Nucleus accumbens (tissue), 56 donors: Measurements from ENCODE around the gene NUDT7.

Experiments
- DNase-seq, 56 donors: peaks; one replicate each; lab custom pipeline; 2025; lab: John Stamatoyannopoulos, UW

NUDT7 gene

DNA sequence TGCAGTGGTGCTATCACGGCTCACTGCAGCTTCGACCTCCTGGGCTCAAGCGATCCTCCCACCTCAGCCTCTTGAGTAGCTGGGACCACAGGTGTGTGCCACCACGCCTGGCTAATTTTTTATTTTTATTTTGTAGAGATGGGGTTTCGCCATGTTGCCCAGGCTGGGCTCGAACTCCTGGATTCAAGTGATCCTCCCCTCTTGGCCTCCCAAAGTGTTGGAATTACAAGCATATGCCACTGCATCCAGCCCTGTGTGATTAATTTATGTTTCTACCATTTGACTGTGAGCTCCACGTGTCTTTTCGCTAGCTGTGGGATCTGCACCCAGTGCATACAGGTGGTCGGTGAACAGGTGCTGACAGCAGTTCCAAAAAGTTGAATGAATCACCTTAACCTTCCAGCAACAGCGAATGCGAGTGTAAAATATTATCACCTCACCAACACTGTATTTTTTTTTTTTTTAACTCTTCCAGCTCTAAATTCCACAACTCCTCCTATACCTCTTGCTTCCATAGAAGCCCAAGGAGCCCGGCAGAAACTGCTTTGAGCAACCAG, 484 bp upstream of the NUDT7 start:
- peak in 4 of 56 donors; percentile 24 to 45 (median 34) for DNase-seq

GRCh38 chr16:77723108-77723514, 797 bp downstream of the NUDT7 start:
- peak in 27 of 56 donors; percentile 8 to 54 (median 24) for DNase-seq

DNA sequence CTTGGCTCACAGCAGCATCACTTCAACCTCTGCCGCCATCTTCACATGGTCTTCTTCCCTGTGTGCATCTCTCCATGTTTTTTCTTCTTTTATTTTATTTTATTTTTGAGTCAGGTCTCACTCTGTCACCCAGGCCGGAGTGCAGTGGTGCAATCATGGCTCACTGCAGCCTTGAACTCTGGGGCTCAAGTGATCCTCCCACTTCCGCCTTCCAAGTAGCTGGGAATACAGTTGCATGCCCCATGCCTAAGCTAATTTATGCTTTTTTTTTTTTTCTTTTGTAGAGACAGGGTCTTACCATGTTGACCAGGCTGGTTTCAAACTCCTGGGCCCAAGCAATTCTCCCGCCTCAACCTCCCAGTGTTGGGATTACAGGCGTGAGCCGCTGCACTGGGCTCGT, 1.9 kb downstream of the NUDT7 start:
- DNase-seq: no peak

DNA sequence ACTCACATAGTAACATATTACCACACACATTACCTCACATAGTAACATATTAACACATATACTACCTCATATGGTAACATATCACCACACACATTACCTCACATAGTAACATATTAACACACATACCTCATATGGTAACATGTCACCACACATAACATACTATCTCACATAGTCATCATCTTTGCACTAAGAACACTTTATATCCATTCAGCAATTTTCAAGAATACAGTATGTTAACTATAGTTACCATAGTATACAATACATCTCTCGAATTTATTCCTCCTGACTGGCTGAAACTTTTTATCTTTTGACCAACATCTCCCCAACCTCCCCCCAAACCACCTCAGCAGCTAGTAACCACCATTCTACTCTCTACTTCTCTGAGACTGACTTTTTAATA, 7.6 kb downstream of the NUDT7 start:
- no peak for DNase-seq

GRCh38 chr16:77732241-77732946, 10.1 kb downstream of the NUDT7 start:
- DNase-seq: no peak

GRCh38 chr16:77736879-77737278, 14.6 kb downstream of the NUDT7 start:
- DNase-seq: no peak

DNA sequence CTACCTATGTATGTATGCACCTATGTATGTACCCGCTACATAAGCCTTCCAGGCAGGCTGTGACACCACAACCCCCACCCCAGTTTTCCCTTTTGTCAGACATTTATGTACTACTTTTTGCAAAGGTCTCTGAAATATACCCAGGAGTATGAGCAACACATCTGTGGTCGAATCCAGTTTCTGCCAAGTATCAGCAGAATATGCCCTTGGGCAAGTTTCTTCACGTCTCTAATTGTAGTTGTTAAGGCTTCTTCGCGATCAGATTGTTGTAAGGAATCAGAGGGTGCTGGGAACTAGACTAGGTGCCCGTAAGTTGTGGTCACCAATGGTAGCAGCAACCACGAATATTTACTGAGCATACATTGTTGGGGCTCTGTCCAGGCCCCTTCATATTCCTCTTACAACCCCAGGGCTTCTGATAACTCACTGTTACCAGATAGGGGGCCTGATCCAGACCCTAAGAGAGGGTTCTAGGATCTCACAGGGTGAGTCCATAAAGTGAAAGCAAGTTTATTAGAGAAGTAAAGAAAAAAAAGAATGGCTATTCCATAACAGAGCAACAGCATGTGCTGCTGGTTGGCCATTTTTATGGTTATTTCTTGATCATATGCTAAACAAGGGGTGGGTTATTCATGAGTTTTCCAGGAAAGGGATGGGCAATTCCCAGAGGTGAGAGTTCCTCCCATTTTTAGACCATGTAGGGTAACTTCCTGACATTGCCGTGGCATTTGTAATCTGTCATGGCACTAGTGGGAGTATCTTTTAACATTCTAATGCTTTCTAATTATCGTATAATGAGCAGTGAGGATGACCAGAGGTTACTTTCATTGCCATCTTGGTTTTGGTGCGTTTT, 16.6 kb downstream of the NUDT7 start:
- no peak for DNase-seq

GRCh38 chr16:77739559-77739892, 17.2 kb downstream of the NUDT7 start:
- no peak for DNase-seq

GRCh38 chr16:77744141-77744540, 21.8 kb downstream of the NUDT7 start:
- no peak for DNase-seq

DNA sequence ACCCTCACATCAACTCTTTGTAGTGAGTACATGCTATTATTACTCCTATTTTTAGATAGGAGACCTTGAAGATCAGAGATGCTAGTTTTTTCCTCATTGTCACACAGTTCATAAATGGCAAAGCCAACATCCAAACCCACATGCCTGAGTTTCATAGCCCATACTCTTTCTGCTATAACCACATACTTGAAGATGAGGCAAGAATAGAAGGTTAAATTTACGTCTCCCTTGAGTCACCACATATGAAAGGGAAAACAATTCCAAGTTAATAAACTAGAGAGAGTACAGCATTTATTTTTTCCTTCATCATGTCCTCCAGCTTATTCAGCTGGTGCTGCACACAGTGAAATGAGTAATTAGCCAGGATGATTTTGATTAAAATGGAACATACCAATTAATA, 23.7 kb downstream of the NUDT7 start:
- no peak for DNase-seq

DNA sequence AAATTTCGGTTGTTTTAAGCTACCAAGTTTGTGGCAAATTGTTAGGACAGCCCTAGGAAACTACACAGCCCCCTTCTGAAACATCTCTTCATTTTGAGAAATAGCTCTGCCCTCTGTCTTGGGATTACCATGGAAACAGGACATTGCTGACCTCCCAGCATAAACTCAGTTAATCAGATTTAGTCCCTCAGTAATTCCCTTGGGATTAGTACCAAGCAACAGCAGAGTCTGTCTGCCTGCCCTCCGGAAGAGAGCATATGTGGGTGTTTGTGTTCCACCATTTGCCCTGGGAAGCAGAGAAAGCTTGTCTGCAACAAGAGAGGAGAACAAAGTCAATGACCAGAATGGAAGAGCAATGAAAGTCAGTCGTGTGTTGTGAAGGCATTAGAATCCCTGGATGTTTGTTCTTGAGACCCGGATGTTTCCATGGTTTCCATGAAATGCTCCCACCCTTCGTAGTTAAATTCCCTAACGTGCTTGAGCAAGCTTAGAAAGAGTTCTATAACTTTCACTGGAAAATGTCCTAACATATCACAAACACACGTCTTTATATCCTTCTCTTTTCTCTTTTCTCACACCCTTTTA, 26.2 kb downstream of the NUDT7 start:
- DNase-seq: no peak

GRCh38 chr16:77749415-77749814, 27.1 kb downstream of the NUDT7 start:
- DNase-seq: no peak

DNA sequence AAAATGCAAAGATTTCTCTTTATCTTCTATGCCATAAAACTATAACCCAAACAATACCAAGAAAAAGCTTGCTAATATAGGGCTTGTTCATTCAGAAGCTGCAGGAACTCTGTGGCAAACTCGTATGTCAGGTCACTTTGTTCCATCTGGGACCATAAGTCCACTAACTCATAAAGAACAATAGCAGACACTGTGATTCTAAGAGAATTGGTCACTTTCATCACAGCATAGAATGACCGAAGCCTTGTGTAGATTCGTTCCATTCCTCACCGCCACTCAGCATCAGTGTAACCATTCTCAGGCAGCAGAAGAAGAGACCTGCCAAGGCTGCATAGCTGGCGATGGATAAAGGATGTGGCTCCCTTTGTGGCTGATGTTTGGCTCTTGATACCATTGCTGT, 35.7 kb downstream of the NUDT7 start:
- DNase-seq: peak in 1 of 56 donors; percentile 1

DNA sequence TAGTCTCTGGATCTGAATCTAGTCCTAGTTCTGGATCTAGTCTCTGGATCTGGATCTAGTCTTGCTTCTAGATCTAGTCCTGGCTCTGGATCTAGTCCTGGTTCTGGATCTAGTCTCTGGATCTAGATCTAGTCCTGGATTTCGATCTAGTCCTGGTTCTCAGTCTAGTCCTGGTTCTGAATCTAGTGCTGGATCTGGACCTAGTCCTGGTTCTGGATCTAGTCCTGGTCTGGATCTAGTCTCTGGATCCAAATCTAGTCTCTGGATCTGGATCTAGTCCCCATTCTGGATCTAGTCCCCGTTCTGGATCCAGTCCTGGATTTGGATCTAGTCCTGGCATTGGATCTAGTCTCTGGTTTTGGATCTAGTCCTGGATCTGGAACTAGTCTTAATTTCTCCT, 36.2 kb downstream of the NUDT7 start:
- no peak for DNase-seq

DNA sequence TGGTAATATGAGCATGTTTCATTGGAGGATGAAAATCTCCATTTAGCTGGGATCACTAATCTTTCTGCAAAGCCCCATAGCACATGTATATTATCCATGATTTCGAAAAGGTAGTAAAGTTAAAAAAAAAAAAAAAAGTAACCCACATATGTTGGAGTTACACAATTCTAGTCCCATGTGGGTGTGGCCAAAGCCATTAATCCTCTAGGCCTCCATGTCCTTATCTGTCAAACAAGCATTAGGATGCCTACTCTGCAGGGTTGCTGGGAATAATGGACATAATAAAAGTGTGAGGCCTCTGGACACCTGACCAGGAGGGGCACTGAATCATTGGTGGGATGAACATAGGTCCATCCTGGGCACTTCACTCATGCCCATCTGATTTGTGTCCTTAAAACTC, 36.9 kb downstream of the NUDT7 start:
- DNase-seq: no peak

DNA sequence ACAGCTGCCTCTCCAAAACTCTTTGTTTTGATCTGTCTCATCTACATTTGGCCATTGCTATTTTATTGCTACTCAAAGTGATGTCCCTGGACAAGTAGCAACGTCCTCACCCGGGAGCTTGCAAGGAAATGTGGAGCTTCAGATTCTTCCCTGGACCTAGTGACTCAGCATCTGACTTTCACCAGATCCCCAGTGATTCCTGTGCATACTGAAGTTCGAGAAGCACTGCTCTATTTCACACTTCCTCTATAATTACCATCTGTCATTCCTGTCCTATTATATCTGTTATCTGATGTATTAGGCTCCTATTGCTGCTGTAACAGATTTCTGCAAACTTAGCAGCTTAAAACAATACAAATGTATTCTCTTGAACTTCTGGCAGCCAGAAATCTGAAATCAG, 37.5 kb downstream of the NUDT7 start:
- DNase-seq: no peak

DNA sequence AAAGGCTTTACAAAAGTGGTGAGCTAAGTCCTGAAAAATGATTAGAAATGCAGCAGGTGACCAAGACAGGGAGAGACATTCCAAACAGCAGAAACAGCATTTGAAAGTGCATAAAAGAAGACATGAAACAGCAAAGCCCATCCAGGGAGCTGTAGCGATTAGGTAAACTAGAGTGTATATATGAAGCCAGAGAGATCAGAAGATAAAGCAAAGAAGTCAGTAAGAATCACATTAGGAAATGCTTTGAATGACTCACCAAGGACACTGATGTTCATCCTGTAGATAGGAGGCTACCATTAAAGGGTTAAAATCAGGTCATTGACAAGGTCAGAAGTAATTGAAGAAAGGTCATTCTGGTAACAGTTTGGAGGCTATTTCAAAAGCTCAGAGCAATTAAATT, 38.5 kb downstream of the NUDT7 start:
- DNase-seq: no peak

GRCh38 chr16:77761204-77761603, 38.9 kb downstream of the NUDT7 start:
- DNase-seq: no peak

DNA sequence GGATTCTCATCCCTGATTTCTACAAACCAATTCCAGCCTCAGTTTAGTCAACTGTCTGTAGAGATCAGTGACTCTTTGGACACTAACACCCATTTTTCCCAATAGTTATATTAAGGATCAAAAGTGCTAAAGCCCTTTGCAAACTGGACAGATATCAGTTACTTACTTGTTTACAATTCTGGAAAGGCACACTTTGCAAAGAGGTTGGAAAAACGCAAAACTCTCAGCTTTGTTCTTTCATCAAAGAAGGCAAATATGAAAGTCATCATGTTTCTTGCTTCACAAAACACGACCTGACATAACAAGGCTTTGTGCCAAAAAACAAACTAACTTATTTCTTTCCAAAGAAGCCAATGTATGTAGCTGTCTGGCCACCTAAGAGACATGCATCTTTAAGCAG, 39.9 kb downstream of the NUDT7 start:
- DNase-seq: no peak

- no peak for DNase-seq
These were observed 41.7 kb downstream of the NUDT7 start for GRCh38 chr16:77763994-77764393.

GRCh38 chr16:77767211-77767610, 44.9 kb downstream of the NUDT7 start:
- no peak for DNase-seq
